GM12872 (cell line): ENCODE data around the gene MRPL40.

Experiments used
- CTCF ChIP-seq: IDR thresholded peaks from 3 replicates; pipeline ENCODE4 v1.5.1; 2011; ENCODE audit warnings: low read depth, mild to moderate bottlenecking, low read length, moderate library complexity; ENCODE audit not compliant: insufficient read depth

Gene MRPL40

GRCh38 chr22:19483481-19484244 lies 51.3 kb downstream of the MRPL40 start:
- TF ChIP-seq CTCF: no peak
